ENCODE data around the gene PRAME. TPM values are rescaled to one million over a fixed set of nuclear protein-coding genes. Genes with fewer than 3 reads are reported as not detected.

The PRAME gene
- total RNA-seq, 2 experiments from 2014 or later = not detected

DNA sequence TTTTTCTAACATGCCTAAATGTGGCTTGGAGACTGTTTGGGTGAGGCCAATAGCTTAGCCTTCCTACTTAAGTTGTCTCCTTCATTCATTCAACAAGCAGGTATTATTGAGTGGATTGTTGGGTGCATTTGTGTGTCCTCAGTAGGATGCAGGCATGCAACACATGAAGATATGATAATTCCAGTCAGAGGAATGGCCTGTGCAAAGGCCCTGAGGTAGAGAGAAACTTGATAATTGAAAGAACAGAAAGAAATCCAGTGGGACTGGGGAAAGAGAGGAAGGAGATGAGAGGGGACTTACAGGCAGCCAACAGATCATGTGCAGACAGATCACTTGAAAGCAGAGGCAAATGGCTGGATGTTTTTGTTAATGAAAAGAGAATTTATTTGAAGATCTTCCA, 15.3 kb upstream of the PRAME start:
- DNase-seq = no peak
- CTCF ChIA-PET = no interaction called here
- no peak for ATAC-seq
- Mint-ChIP-seq H3K36me3 (no peaks in the 10 kb centered on the region), H3K4me3 (no peak overlapping the region), H3K9me3 (ENCODE audit: low read depth) (no peaks in the 10 kb centered on the region), H3K4me1 (no peaks in the 10 kb centered on the region), H3K27ac (no peak overlapping the region), H3K27me3 (peaks cover 35% of the 10 kb centered on the region)

DNA sequence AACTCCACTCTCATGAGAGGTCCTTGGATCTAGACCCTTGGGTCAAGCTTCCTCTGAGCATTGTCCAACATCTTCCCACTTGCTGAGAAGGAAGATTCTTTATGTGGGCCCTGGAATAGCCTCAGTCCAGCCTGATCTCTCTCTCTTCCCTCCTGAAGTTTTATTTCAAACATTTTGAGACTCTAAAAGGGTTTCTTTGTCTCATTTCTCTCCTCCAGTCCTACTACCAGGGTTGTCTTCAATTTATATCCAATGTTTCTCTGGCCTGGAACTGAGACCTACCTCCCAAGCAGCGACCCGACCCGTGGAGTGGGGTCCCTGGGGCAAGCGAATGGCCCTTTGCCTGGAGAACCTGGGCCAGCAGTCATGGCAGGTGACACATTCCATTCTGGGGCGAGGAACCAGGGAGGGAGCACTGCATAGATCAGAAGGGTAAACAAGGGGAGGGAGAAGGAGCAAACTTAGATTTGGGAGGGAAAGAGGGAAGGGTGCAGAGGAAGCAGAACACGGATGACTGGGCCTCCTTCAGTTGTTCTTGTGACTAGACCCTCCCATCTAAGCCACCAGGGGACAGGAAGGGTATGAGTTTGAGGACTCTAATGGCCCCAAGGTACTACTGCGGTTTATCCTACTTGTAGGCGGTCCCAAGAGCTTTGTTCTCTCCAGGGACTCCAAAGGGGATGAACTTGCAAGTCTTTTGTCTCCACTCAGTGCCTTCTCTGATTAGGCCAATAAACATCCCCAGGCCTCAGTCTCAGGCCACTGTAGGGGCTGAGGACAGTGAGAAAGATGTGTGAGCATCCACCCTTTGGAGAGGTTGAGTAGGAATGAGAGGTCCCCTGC, 14.2 kb upstream of the PRAME start:
- Mint-ChIP-seq H3K27me3 (peaks cover 45% of the 10 kb centered on the region), H3K27ac (no peak overlapping the region), H3K4me1 (no peaks in the 10 kb centered on the region), H3K36me3 (no peaks in the 10 kb centered on the region), H3K4me3 (no peak overlapping the region), H3K9me3 (ENCODE audit: low read depth) (no peaks in the 10 kb centered on the region)
- CTCF ChIA-PET = no interaction called here
- ATAC-seq (no peak), DNase-seq (no peak)

DNA sequence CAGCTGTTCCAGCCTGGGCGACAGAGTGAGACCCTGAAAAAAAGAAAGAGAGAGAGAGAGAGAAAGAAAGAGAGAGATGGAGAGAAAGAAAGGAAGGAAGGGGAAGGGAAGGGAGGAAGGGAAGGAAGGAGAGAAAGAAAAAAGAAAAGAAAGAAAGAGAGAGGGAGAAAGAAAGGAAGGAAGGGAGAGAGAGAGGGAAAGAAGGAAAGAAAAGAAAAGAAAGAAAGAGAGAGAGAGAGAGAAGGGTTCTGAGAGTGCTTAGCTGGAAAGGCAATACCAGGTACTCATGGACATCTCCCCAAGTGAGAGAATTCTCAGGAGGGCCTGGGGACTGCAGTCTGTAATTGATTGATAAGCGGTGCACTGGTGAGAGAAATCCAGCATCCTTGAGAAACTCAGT, 12.8 kb upstream of the PRAME start:
- Mint-ChIP-seq H3K27ac (no peak overlapping the region), H3K4me1 (no peaks in the 10 kb centered on the region), H3K27me3 (peaks cover 50% of the 10 kb centered on the region), H3K9me3 (ENCODE audit: low read depth) (no peaks in the 10 kb centered on the region), H3K4me3 (no peak overlapping the region), H3K36me3 (no peaks in the 10 kb centered on the region)
- CTCF ChIA-PET = interaction anchor here (1.0 kb wide), 1 partner anchor 16 kb away, joined by 3 read pairs; no protein-coding TSS in a partner anchor
- DNase-seq (no peak), ATAC-seq (no peak)

DNA sequence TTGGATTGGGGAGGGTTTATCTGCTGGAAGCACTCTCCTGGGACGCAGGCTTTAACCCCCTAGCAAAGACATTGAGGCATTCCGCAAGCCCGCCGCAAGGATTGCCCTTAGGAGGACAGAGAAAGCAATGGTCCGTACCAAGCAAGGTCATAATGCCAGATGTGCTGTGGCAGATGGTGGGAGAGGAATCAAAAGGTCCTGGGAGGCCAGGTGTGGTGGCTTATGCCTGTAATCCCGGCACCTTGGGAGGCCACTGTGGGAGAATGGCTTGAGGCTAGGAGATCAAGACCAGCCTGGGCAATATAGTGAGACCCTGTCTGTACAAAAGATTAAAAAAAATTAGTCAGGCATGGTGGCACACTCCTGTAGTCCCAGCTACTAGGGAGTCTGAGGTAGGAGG, 12.4 kb upstream of the PRAME start:
- Mint-ChIP-seq H3K9me3 (ENCODE audit: low read depth) (no peaks in the 10 kb centered on the region), H3K4me3 (no peak overlapping the region), H3K27ac (no peak overlapping the region), H3K36me3 (no peaks in the 10 kb centered on the region), H3K4me1 (no peaks in the 10 kb centered on the region), H3K27me3 (peaks cover 54% of the 10 kb centered on the region)
- CTCF ChIA-PET = interaction anchor here (1.0 kb wide), 1 partner anchor 16 kb away, joined by 3 read pairs; no protein-coding TSS in a partner anchor
- DNase-seq (no peak), ATAC-seq (no peak)

DNA sequence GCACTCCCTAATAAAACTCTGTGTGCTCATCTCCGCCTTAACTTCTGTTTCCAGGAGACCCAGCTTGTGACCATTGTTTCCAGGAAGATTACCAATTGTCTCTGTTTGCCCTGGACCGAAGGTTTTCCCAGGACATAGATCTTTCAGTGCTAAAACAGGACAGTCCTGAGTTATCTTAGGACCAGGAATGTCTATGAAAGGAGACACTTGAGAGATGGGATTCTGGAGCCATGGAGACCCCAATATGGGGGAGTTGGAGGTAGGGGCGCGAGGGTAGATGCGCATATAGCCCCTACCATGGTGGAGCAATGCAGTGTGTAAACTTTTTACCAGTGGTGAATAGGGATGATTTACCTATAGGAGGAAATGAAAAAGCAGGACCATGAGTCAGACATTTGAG, 10.2 kb upstream of the PRAME start:
- Mint-ChIP-seq H3K4me1 (no peaks in the 10 kb centered on the region), H3K36me3 (no peaks in the 10 kb centered on the region), H3K27me3 (peaks cover 56% of the 10 kb centered on the region), H3K9me3 (ENCODE audit: low read depth) (no peaks in the 10 kb centered on the region), H3K27ac (no peak overlapping the region), H3K4me3 (no peak overlapping the region)
- ATAC-seq = no peak
- DNase-seq = no peak
- CTCF ChIA-PET = no interaction called here

DNA sequence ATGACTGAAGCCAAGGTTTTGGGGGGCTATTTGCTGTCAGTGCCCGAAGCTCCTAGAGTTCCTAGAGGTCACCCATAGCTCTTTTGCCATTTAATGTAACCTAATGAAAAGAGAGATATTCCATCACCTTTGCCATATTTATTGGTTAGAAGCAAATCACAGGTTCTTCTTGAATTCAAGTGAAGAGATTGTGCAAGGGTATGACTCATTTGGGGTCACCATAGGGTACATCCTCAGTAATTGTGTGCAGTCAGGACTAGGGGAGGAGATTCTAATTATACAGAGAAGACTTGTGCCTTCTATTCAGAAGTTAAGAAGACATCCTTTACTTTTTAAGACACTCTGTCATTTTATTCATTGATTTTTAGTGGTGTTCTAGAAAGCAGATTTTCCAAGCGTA, 6.9 kb upstream of the PRAME start:
- no peak overlapping the region for H3K27ac Mint-ChIP-seq
- H3K27me3 Mint-ChIP-seq = peaks cover 41% of the 10 kb centered on the region
- DNase-seq = no peak
- no peaks in the 10 kb centered on the region for H3K9me3 Mint-ChIP-seq (ENCODE audit: low read depth)
- no peaks in the 10 kb centered on the region for H3K36me3 Mint-ChIP-seq
- CTCF ChIA-PET = interaction anchor here (0.9 kb wide), 1 partner anchor 11 kb away, joined by 3 read pairs; no protein-coding TSS in a partner anchor
- H3K4me3 Mint-ChIP-seq = no peak overlapping the region
- no peak for ATAC-seq
- no peaks in the 10 kb centered on the region for H3K4me1 Mint-ChIP-seq

DNA sequence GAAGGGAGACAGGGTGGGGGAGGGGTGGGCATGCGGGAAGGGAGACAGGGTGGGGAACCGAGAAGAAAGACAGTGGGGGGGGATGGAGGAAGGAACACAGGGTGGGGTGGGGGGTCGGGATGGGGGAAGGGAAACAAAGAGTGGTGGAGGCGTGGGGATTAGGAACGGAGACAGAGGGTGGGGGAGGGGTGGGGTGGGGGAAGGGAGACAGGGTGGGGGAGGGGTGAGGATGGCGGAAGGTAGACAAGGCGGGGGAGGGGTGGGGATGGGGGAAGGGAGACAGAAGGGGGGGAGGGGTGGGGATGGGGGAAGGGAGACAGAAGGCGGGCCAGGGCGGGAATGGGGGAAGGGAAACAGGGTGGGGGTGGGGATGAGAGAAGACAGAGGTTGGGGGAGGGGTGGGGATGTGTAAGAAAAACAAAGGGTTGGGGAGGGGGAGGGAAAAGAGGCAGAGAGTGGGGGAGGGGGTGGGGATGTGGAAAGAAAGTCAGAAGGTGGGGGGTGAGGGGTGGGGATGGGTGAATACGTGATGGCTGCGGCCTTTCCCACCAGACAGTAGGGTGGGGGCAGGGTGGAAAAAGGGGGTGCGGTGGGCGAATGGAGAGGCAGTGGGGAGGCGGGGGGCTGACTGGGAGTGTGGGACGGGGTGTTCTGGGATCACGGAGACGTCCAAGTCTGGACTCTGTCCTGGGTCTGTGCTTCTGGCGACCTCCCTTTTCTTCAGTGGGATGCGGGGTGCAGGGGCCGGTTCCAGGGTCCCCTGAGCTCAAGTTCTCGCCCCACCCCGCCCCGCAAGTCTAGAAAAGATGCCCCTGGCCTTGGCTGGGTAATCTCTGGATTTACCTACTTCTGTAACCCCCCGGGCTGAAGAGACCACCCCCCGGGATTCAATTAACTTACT, 744 bp downstream of the PRAME start:
- no peak for ATAC-seq
- Mint-ChIP-seq H3K27me3 (peaks cover 5% of the 10 kb centered on the region), H3K4me3 (no peak overlapping the region), H3K4me1 (peaks cover 4% of the 10 kb centered on the region), H3K36me3 (no peaks in the 10 kb centered on the region), H3K27ac (no peak overlapping the region), H3K9me3 (ENCODE audit: low read depth) (no peaks in the 10 kb centered on the region)
- CTCF ChIA-PET = interaction anchor here (0.7 to 1.8 kb wide), 9 partner anchors 9 to 137 kb away, joined by 3 to 9 read pairs (median 3); no protein-coding TSS in a partner anchor
- no peak for DNase-seq

DNA sequence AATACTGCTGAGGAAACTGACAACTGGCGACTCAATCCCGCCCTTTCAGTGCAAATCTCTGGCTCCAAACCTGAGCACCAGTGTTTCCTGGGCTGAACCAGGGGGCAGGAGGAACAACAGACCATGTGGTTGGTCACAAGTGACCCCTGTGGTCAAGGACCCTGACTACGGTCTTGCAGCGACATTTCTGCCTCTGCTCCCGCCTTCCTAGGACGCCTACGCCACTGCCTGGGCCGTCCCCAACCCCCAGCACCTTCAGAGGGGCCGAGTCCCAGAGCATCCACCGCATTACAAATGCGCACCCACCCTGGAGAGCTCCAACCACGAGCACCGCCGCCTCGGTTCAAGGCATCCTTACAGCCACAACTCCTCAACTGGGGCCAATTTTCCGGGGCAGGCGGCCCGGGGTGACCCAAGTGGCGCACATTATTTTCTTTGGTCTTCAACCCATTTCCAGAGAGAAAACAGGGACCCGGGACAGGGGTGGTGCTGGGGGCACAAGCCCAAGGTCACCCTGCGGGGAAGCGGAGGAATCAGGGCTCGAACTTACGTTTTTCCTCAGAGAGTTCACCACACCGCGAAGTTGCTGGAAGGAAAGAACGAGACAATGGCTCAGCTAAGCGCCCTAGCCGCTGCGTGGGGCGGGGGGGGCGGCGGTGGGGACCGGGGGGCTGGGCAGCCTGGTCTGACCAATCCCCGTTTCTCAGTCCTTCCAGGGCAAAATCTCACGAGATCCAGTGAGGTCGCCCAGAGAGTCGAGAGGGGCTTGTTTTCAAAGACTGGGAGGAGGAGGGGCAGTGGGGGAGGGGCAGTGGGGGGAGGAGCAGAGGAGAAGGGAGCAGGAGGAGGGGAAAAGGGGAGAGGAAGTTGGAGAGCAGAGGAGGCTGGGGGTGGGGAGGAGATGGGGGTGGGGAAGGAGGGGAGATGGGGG, 1.8 kb downstream of the PRAME start:
- Mint-ChIP-seq H3K4me3 (no peak overlapping the region), H3K9me3 (ENCODE audit: low read depth) (no peaks in the 10 kb centered on the region), H3K27me3 (peaks cover 2% of the 10 kb centered on the region), H3K36me3 (no peaks in the 10 kb centered on the region), H3K4me1 (peaks cover 4% of the 10 kb centered on the region), H3K27ac (no peak overlapping the region)
- CTCF ChIA-PET = no interaction called here
- ATAC-seq = no peak
- DNase-seq = no peak

DNA sequence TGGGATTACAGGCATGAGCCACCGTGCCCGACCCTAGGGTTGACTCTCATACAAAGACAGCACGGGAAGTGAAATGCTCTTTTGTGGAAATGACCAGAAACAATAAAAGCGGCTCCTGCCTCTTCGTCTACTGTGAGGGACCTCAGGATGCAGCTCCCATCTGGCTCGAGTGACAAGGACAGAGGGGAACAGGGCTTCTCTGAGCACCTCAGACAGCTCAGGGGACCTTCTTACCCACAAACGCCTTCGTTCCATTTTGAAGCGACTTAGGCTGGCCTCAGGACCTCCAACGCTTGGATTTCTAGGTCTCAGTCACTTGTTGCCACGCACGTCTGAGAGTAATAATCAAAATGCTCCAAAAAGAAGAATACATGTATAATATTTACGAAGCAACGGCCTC, 2.5 kb downstream of the PRAME start:
- no peaks in the 10 kb centered on the region for H3K9me3 Mint-ChIP-seq (ENCODE audit: low read depth)
- ATAC-seq (no peak), DNase-seq (no peak)
- no peak overlapping the region for H3K4me3 Mint-ChIP-seq
- H3K27ac Mint-ChIP-seq = no peak overlapping the region
- CTCF ChIA-PET = no interaction called here
- no peaks in the 10 kb centered on the region for H3K36me3 Mint-ChIP-seq
- peaks cover 4% of the 10 kb centered on the region for H3K4me1 Mint-ChIP-seq
- H3K27me3 Mint-ChIP-seq = peaks cover 2% of the 10 kb centered on the region

DNA sequence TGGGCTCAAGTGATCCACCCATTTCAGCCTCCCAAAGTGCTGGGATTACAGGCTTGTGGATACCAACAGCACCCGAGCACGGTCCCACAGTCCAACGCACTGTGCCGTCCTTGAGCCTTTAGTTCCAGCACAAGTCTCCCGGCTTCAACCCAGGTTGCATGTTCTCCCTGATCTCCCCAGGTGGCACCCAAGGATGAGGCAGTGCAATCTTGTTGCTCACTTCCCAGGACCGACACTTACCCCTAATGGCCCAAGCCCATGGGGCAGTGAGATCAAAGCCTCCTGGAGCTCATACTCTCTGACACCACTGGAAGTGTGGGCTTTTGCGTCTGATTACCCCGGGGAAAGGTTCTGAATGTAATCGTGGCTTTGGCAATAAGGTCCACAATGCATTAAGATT, 3.5 kb downstream of the PRAME start:
- peaks cover 2% of the 10 kb centered on the region for H3K27me3 Mint-ChIP-seq
- CTCF ChIA-PET = no interaction called here
- no peak overlapping the region for H3K4me3 Mint-ChIP-seq
- no peaks in the 10 kb centered on the region for H3K9me3 Mint-ChIP-seq (ENCODE audit: low read depth)
- ATAC-seq = no peak
- H3K27ac Mint-ChIP-seq = no peak overlapping the region
- H3K36me3 Mint-ChIP-seq = no peaks in the 10 kb centered on the region
- DNase-seq = no peak
- peaks cover 4% of the 10 kb centered on the region for H3K4me1 Mint-ChIP-seq

DNA sequence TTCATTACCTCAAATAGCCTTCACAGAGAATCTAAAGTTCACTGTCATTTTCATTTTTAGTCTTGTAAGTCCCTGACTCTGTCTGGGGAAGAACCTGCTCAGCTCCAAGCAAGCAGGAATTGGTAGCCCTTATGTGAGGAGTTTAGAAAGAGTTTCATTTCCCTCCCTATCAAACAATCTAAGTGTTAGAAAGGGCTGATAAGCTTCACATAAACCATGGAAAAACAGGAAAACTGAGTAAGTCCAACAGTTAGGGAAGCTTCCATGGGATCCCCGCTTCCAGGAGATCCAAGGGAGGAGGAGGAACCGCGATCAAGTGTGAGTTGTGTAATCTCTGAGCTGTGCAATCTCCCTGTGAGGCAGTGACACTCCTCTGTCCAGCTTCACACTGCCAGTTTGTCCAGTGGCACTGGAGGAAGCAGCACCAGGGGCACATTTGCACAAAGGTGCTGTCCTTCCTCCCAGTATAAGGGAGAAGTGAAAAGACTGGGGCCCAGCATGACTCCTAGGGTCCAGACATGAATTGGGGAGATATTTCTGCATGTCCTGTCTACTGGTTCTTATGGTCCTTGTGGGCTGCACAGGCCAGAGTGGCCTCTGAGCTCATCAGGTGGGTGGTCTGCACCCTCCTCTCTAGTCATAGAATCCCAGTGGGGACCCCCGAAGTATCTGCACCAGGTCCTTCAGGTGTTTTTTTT, 4.3 kb downstream of the PRAME start:
- H3K4me1 Mint-ChIP-seq = peaks cover 4% of the 10 kb centered on the region
- H3K36me3 Mint-ChIP-seq = no peaks in the 10 kb centered on the region
- H3K9me3 Mint-ChIP-seq (ENCODE audit: low read depth) = no peaks in the 10 kb centered on the region
- H3K4me3 Mint-ChIP-seq = no peak overlapping the region
- no peak overlapping the region for H3K27ac Mint-ChIP-seq
- DNase-seq (no peak), ATAC-seq (no peak)
- CTCF ChIA-PET = interaction anchor here (0.9 kb wide), 1 partner anchor 25 kb away, joined by 3 read pairs; no protein-coding TSS in a partner anchor
- H3K27me3 Mint-ChIP-seq = no peaks in the 10 kb centered on the region

DNA sequence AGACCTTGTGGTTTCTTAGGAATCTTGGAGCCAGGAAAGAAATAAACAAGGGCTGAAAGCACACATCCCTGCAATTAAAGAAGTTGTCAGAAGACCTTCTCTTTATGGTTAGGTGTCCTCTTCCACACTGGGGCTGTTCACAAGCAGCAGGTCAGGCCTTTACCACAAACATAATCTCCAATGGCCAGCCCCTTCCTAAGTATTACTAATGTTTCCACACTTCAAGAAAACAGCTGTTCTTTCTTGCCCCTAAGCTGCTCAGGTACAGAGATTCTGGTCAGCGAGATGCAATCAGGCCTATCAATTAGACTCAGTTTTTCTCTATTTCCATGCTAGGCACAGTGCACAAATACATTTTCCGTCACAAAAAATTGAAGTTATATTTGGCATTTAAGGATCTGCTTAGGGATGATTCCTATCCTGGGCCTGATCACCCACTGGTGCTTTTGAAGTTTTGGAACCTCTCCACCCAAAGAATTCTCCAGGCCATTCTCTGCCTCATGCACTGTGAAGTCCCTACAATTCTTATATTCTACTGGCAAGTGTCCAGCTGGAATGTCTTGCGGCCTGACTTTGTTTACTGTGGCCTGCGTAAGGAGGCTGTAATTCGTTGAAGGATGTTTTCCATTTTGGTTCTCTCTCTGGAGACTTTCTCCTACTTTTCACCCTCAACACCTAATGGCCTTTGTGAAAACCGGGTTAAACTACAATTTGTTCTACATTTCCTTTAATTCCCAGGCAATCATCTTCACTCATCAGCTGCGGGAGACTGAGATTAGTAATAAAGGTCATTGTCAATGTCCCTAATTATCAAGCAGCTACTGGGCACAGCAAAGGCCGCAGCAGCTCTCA, 5.1 kb downstream of the PRAME start:
- Mint-ChIP-seq H3K9me3 (ENCODE audit: low read depth) (no peaks in the 10 kb centered on the region), H3K27me3 (no peaks in the 10 kb centered on the region), H3K27ac (no peak overlapping the region), H3K36me3 (no peaks in the 10 kb centered on the region), H3K4me3 (no peak overlapping the region), H3K4me1 (peaks cover 1% of the 10 kb centered on the region)
- no peak for ATAC-seq
- CTCF ChIA-PET = interaction anchor here (0.9 kb wide), 1 partner anchor 26 kb away, joined by 3 read pairs; no protein-coding TSS in a partner anchor
- DNase-seq = no peak

Measured in activated CD8-positive, alpha-beta memory T cell treated with anti-CD3 and anti-CD28 coated beads, Interleukin-2, amount 10 ng/mL, durations not matched to agents 7 days and 5 days (primary cell).